HCT116 (cell line): ENCODE data around the gene UBE3B. TPM values are rescaled to one million over a fixed set of nuclear protein-coding genes. Genes with fewer than 3 reads are reported as not detected.

ENCODE experiments used
- ATAC-seq: fragments of 200-7000 bp; cut with Tn5 transposase; 2 replicates; pipeline ENCODE4 v1.9.1; 2020; ENCODE audit warnings: mild to moderate bottlenecking, moderate library complexity
- BruUV-seq: library from RNA; stranded (reverse); fragments of 400-500 nt; replicated peaks from 2 replicates; lab custom pipeline; 2021; lab: Mats Ljungman, UMichigan
- CTCF ChIA-PET: fragments of 300-600 bp; sonication (Branson Sonifier 250); formaldehyde crosslinking; loops from one replicate; lab custom pipeline; 2021; ENCODE audit warnings: antibody characterized with exemption; lab: Charles Lee
- POLR2A ChIA-PET: fragments of 300-600, 350-600 bp; sonication (Branson Sonifier 250); formaldehyde crosslinking; loops from one replicate; lab custom pipeline; 2021; ENCODE audit warnings: antibody characterized with exemption; lab: Charles Lee
- RAD21 ChIA-PET, 2 experiments: fragments of 300-600 bp; sonication (Branson Sonifier 250); formaldehyde crosslinking; loops; one replicate each; lab custom pipeline; 2023; ENCODE audit warnings: low total read pairs in 2 of 2; ENCODE audit not compliant: uncharacterized antibody in 2 of 2, unreplicated experiment in 2 of 2, low non-redundant PET in 1 of 2; lab: Charles Lee
- DNase-seq: peaks from one replicate; pipeline ENCODE4 v3.0.0-alpha.2; 2010; ENCODE audit warnings: low read depth, low spot score
- H2AFZ ChIP-seq: fragments of 200-600 bp; shearing (Covaris generic), sonication (generic); 2 replicates; pipeline ENCODE4 v1.6.1; 2017; ENCODE audit warnings: low read depth, mixed run types, mixed read lengths, antibody characterized with exemption, low read length; ENCODE audit not compliant: poor library complexity, severe bottlenecking
- H3K27ac ChIP-seq: 2 replicates; pipeline ENCODE4 v1.5.1; 2012; ENCODE audit warnings: low read depth, low read length
- H3K27me3 ChIP-seq: fragments of 200-600 bp; sonication (generic); 2 replicates; pipeline ENCODE4 v1.6.1; 2016; ENCODE audit warnings: mixed run types, low read length, mixed read lengths; ENCODE audit not compliant: insufficient read depth
- H3K36me3 ChIP-seq, 2 experiments: fragments of 200-500 bp in 1 of 2; fragments of 200-600 bp in 1 of 2; sonication (Bioruptor generic) in 1 of 2; sonication (generic) in 1 of 2; 2 replicates each; pipeline versions ENCODE4 v1.5.1 to v1.6.1; 2014 to 2016; ENCODE audit warnings: low read length in 2 of 2, inconsistent platforms in 1 of 2, mixed read lengths in 1 of 2, mixed run types in 1 of 2; ENCODE audit not compliant: insufficient read depth in 2 of 2, control insufficient read depth in 1 of 2
- H3K4me1 ChIP-seq, 2 experiments: fragments of 200-600 bp in 1 of 2; sonication (generic) in 1 of 2; 2 replicates each; pipeline versions ENCODE4 v1.5.1 to v1.6.1; 2012 to 2017; ENCODE audit warnings: low read length in 2 of 2, inconsistent platforms in 1 of 2, mild to moderate bottlenecking in 1 of 2, mixed read lengths in 1 of 2, mixed run types in 1 of 2, moderate library complexity in 1 of 2; ENCODE audit not compliant: insufficient read depth in 2 of 2, control insufficient read depth in 1 of 2
- H3K4me2 ChIP-seq: fragments of 200-600 bp; sonication (generic); 2 replicates; pipeline ENCODE4 v1.6.1; 2017; ENCODE audit warnings: mixed run types, low read length, mixed read lengths
- H3K4me3 ChIP-seq, 2 experiments: fragments of 200-600 bp in 1 of 2; sonication (generic) in 1 of 2; replicated peaks in 1 of 2; 2 replicates each; pipeline ENCODE4 v1.5.1; 2011 to 2016; ENCODE audit warnings: low read length in 2 of 2, control low read depth in 1 of 2, low read depth in 1 of 2, mild to moderate bottlenecking in 1 of 2, mixed read lengths in 1 of 2, mixed run types in 1 of 2
- H3K79me2 ChIP-seq: fragments of 200-600 bp; sonication (generic); 2 replicates; pipeline ENCODE4 v1.6.1; 2017; ENCODE audit warnings: mild to moderate bottlenecking, mixed run types, low read length, moderate library complexity, mixed read lengths; ENCODE audit not compliant: insufficient read depth
- H3K9ac ChIP-seq: fragments of 200-600 bp; sonication (generic); 2 replicates; pipeline ENCODE4 v1.6.1; 2016; ENCODE audit warnings: low read length, mixed read lengths
- H3K9me2 ChIP-seq: fragments of 200-600 bp; sonication (generic), shearing (Covaris generic); 2 replicates; pipeline ENCODE4 v1.6.1; 2017; ENCODE audit warnings: mixed run types, mild to moderate bottlenecking, moderate library complexity; ENCODE audit not compliant: insufficient read depth
- H3K9me3 ChIP-seq, 2 experiments: fragments of 200-500 bp in 1 of 2; fragments of 200-600 bp in 1 of 2; sonication (Bioruptor generic) in 1 of 2; sonication (generic) in 1 of 2; 2 replicates each; pipeline ENCODE4 v1.6.1; 2014 to 2017; ENCODE audit warnings: low read length in 2 of 2, mixed read lengths in 2 of 2, inconsistent platforms in 1 of 2, low read depth in 1 of 2, mild to moderate bottlenecking in 1 of 2, mixed run types in 1 of 2, moderate library complexity in 1 of 2; ENCODE audit not compliant: control insufficient read depth in 1 of 2, insufficient read depth in 1 of 2
- H4K20me1 ChIP-seq: fragments of 200-600 bp; sonication (generic), shearing (Covaris generic); 2 replicates; pipeline ENCODE4 v1.6.1; 2017; ENCODE audit warnings: mixed run types, mild to moderate bottlenecking, moderate library complexity; ENCODE audit not compliant: insufficient read depth
- EGR1 ChIP-seq: IDR thresholded peaks from 2 replicates; pipeline ENCODE4 v1.6.1; 2012; ENCODE audit warnings: low read depth
- ELF1 ChIP-seq: IDR thresholded peaks from 2 replicates; pipeline ENCODE4 v1.6.1; 2012; ENCODE audit warnings: low read depth, borderline replicate concordance
- EZH2phosphoT487 ChIP-seq: fragments of 200-600 bp; IDR thresholded peaks from 2 replicates; pipeline ENCODE4 v1.6.1; 2018; ENCODE audit warnings: antibody characterized with exemption, borderline replicate concordance
- POLR2A ChIP-seq: IDR thresholded peaks from 2 replicates; pipeline ENCODE4 v1.7.0; 2011; ENCODE audit warnings: borderline replicate concordance; ENCODE audit not compliant: insufficient read depth, insufficient read length; ENCODE audit errors: extremely low read depth
- RAD21 ChIP-seq: IDR thresholded peaks from 2 replicates; pipeline ENCODE4 v1.6.1; 2012; ENCODE audit warnings: low read depth, mild to moderate bottlenecking
- SIN3A ChIP-seq: IDR thresholded peaks from 2 replicates; pipeline ENCODE4 v1.6.1; 2012; ENCODE audit warnings: low read depth
- SP1 ChIP-seq: IDR thresholded peaks from 2 replicates; pipeline ENCODE4 v1.6.1; 2012; ENCODE audit warnings: low read depth
- TCF7L2 ChIP-seq: IDR thresholded peaks from 2 replicates; pipeline ENCODE4 v1.7.0; 2011; ENCODE audit warnings: borderline replicate concordance, inconsistent platforms; ENCODE audit not compliant: insufficient read depth, insufficient read length; ENCODE audit errors: extremely low read depth
- ZFX ChIP-seq: fragments of 450-650 bp; IDR thresholded peaks from 2 replicates; pipeline ENCODE4 v1.6.1; 2017
- ZNF274 ChIP-seq: fragments of 200-500 bp; sonication (Bioruptor generic); IDR thresholded peaks from 2 replicates; pipeline ENCODE4 v1.6.1; 2014; ENCODE audit warnings: mild to moderate bottlenecking, low read depth, low read length, inconsistent platforms
- intact Hi-C: fragments of 100-400 bp; cut with micrococcal nuclease; formaldehyde crosslinking; loops from 2 replicates; pipeline ENCODE4 v1.10.0; 2022
- total RNA-seq: library from RNA; stranded (reverse); gene quantifications from one replicate; pipeline ENCODE4 v1.2.1, GENCODE V29; 2021; ENCODE audit not compliant: unreplicated experiment
- TF ChIP-seq, protein P1 (sequence below): IDR thresholded peaks from 2 replicates; pipeline ENCODE4 v1.6.1; 2012; ENCODE audit warnings: low read depth
- TF ChIP-seq, protein P2 (sequence below), 3 experiments: fragments of 200-600 bp in 1 of 3; sonication (generic) in 1 of 3; IDR thresholded peaks in 2 of 3; conservative IDR thresholded peaks in 1 of 3; 2 replicates each; pipeline ENCODE4 v1.5.1; 2012 to 2017; ENCODE audit warnings: low read depth in 2 of 3, low read length in 2 of 3, antibody characterized with exemption in 1 of 3, borderline replicate concordance in 1 of 3, control low read depth in 1 of 3, mild to moderate bottlenecking in 1 of 3, mixed read lengths in 1 of 3, mixed run types in 1 of 3, moderate library complexity in 1 of 3; ENCODE audit not compliant: insufficient read depth in 1 of 3
- TF ChIP-seq, protein P3 (sequence below): IDR thresholded peaks from 2 replicates; pipeline ENCODE4 v1.6.1; 2012

Gene UBE3B
- total RNA-seq, 1 experiment from 2014 or later = 28.9 TPM

DNA sequence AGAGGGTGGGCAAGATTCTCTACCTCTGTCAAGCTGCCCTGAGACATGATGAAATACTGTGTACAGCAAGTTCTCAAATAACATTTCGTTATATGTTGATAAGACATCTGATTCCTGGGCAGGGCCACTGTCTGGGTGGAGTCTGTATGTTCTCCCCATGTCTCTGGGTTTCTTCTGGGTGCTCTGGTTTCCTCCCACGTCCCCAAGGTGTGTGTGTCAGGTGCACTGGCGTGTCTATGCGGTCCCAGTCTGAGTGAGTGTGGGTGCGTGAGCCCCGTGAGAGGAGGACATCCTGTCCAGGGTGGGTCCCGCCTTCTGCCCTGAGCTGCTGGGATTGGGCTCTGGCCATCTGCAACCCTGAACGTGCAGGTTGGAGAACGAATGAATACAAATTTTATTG is 30.0 kb upstream of the UBE3B start (continued):
- TF ChIP-seq, protein P1, sequence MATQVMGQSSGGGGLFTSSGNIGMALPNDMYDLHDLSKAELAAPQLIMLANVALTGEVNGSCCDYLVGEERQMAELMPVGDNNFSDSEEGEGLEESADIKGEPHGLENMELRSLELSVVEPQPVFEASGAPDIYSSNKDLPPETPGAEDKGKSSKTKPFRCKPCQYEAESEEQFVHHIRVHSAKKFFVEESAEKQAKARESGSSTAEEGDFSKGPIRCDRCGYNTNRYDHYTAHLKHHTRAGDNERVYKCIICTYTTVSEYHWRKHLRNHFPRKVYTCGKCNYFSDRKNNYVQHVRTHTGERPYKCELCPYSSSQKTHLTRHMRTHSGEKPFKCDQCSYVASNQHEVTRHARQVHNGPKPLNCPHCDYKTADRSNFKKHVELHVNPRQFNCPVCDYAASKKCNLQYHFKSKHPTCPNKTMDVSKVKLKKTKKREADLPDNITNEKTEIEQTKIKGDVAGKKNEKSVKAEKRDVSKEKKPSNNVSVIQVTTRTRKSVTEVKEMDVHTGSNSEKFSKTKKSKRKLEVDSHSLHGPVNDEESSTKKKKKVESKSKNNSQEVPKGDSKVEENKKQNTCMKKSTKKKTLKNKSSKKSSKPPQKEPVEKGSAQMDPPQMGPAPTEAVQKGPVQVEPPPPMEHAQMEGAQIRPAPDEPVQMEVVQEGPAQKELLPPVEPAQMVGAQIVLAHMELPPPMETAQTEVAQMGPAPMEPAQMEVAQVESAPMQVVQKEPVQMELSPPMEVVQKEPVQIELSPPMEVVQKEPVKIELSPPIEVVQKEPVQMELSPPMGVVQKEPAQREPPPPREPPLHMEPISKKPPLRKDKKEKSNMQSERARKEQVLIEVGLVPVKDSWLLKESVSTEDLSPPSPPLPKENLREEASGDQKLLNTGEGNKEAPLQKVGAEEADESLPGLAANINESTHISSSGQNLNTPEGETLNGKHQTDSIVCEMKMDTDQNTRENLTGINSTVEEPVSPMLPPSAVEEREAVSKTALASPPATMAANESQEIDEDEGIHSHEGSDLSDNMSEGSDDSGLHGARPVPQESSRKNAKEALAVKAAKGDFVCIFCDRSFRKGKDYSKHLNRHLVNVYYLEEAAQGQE = no peak
- TF ChIP-seq ZFX (no peak), SIN3A (no peak), TCF7L2 (no peak)
- TF ChIP-seq, all 23 proteins: peak for 0

DNA sequence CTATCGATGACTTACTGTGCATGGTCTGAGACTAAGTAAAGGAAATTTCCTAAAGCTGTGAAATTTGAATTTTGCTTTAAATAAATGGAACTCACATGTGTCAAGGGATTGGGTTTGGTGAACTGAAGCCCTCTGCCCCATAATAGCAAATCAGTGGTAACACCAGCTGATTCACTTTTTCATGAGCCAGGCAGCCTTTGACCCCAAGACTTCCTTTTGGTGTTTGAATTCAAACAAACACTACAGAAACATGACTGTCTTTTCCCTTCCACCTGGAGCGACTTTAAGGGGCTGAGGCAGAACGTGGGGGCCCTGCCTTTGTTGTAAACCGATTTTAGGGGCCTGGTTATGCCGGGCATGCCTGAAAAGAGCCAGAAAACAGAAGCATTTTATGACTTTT is 29.2 kb upstream of the UBE3B start:
- H3K27me3 ChIP-seq = no peaks in the 10 kb centered on the region
- ChIA-PET CTCF (interaction anchor here (0.7 to 3.2 kb wide), 2 partner anchors 15 to 18 kb away, joined by 3 to 12 read pairs; no protein-coding TSS in a partner anchor), POLR2A (no interaction called here), RAD21 (no interaction called here)
- no peaks in the 10 kb centered on the region for H3K79me2 ChIP-seq
- intact Hi-C loops = no loop called here
- no peaks in the 10 kb centered on the region for H3K9me3 ChIP-seq
- peaks cover 4 to 6% of the 10 kb centered on the region in 2 experiments; a peak in 2 of 4 replicates for H3K36me3 ChIP-seq
- no peak overlapping the region for H2AFZ ChIP-seq
- TF ChIP-seq, protein P2, sequence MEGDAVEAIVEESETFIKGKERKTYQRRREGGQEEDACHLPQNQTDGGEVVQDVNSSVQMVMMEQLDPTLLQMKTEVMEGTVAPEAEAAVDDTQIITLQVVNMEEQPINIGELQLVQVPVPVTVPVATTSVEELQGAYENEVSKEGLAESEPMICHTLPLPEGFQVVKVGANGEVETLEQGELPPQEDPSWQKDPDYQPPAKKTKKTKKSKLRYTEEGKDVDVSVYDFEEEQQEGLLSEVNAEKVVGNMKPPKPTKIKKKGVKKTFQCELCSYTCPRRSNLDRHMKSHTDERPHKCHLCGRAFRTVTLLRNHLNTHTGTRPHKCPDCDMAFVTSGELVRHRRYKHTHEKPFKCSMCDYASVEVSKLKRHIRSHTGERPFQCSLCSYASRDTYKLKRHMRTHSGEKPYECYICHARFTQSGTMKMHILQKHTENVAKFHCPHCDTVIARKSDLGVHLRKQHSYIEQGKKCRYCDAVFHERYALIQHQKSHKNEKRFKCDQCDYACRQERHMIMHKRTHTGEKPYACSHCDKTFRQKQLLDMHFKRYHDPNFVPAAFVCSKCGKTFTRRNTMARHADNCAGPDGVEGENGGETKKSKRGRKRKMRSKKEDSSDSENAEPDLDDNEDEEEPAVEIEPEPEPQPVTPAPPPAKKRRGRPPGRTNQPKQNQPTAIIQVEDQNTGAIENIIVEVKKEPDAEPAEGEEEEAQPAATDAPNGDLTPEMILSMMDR (IDR thresholded peaks at IDR 0.05 in 2 of 3, conservative IDR thresholded peaks at IDR 0.05 in 1 of 3; ENCODE audit: borderline replicate concordance in 1 of 3, insufficient read depth in 1 of 3, low read depth in 2 of 3, low read length in 2 of 3) = no peak
- TF ChIP-seq, protein P1 = no peak
- TF ChIP-seq EZH2phosphoT487 (no peak), TCF7L2 (no peak), SIN3A (no peak), SP1 (no peak), ELF1 (no peak), RAD21 (no peak), POLR2A (no peak), EGR1 (no peak), ZNF274 (no peak)
- TF ChIP-seq, protein P3, sequence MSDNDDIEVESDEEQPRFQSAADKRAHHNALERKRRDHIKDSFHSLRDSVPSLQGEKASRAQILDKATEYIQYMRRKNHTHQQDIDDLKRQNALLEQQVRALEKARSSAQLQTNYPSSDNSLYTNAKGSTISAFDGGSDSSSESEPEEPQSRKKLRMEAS = no peak
- ATAC-seq (no peak), DNase-seq (no peak)
- BruUV-seq = no TSS peak
- H3K27ac ChIP-seq = no peak overlapping the region
- H3K9ac ChIP-seq = no peak overlapping the region
- no peak overlapping the region for H3K4me2 ChIP-seq
- no peaks in the 10 kb centered on the region for H3K9me2 ChIP-seq
- H4K20me1 ChIP-seq = no peaks in the 10 kb centered on the region
- no peaks in the 10 kb centered on the region for H3K4me1 ChIP-seq
- H3K4me3 ChIP-seq = no peak overlapping the region
